ENCODE results near the gene PRKAR1B. TPM values are rescaled to one million over a fixed set of nuclear protein-coding genes. Genes with fewer than 3 reads are reported as not detected.

PRKAR1B gene
- total RNA-seq, 4 donors from 2014 or later, result 1.2 to 12.5 (median 3.6) TPM

DNA sequence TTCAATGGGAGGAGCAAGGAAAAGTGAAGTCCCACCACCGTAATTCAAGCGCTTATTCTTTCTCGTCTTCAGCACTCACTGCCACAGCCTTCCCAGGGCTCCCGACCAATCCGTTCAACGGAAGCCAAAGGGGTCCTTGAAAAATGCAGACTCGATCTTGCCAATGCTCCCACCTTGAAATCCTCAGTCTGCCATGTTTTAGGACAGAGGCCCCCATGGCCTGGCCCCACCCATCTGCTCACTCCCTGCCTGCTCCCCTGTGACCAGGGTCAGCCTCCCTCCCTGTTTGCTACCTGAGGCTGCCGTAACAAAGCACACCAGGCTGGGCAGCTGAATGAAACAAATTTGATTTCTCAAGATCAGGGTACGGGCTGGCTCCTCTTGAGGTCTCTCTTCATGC lies 3.5 kb downstream of the PRKAR1B start:
- intact Hi-C loops (cut with DNase I; ENCODE audit: low total_unique reads), result no loop called here

DNA sequence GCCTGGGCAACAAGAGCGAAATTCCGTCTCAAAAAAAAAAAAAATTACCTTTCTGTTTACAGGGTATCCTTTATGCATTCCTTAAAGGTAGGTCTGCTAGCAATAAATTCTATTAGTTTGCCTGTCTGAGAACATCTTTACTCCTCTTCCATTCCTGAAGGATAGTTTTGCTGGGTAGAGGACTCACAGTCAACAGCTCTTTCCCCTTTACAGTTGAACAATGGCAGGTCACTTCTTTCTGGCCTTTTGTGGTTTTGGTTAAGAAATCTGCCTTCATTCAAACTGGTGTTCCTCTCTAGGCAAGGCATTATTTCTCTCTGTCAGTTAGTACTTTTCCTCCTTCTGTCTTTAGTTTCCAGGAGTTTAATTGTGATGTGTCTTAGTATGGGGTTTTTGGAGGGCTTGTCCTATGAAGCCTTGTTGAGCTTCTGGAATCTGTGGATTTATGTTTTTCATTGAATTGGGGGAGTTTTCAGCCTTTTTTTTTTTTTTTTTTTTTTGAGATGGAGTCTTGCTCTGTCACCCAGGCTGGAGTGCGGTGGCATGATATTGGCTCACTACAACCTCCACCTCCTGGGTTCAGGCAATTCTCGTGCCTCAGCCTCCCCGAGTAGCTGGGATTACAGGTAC lies 5.3 kb downstream of the PRKAR1B start:
- Histone ChIP-seq H3K36me3 (no peaks in the 10 kb centered on the region), H3K27ac (no peak overlapping the region), H3K4me1 (peaks cover 8 to 11% of the 10 kb centered on the region in 2 donors), H3K4me3 (no peak overlapping the region), H3K9me3 (no peaks in the 10 kb centered on the region), H3K27me3 (no peaks in the 10 kb centered on the region)
- DNase-seq, result no peak
- ATAC-seq, result no peak
- intact Hi-C loops (cut with DNase I; ENCODE audit: low total_unique reads) (no loop called here), in situ Hi-C loops (cut with MboI; ENCODE audit: low sequenced_read_pairs in 4 of 4) (no loop called here)
- TF ChIP-seq CTCF (IDR thresholded peaks at IDR 0.05 in 4 of 5, conservative IDR thresholded peaks at IDR 0.05 in 1 of 5) (no peak), POLR2A (IDR thresholded peaks at IDR 0.05) (no peak)

More for the DNA sequence above, 3.5 kb downstream of the PRKAR1B start:
- in situ Hi-C loops (cut with MboI; ENCODE audit: low sequenced_read_pairs in 4 of 4), result no loop called here
- no peak overlapping the region for H3K27ac ChIP-seq
- TF ChIP-seq POLR2A (IDR thresholded peaks at IDR 0.05), result no peak
- TF ChIP-seq CTCF (IDR thresholded peaks at IDR 0.05 in 4 of 5, conservative IDR thresholded peaks at IDR 0.05 in 1 of 5), result no peak
- no peaks in the 10 kb centered on the region for H3K27me3 ChIP-seq
- H3K36me3 ChIP-seq, result no peaks in the 10 kb centered on the region
- H3K4me3 ChIP-seq, result no peak overlapping the region
- no peaks in the 10 kb centered on the region for H3K9me3 ChIP-seq
- DNase-seq (no peak), ATAC-seq (no peak)
- H3K4me1 ChIP-seq, result peaks cover 14 to 21% of the 10 kb centered on the region in 2 donors

DNA sequence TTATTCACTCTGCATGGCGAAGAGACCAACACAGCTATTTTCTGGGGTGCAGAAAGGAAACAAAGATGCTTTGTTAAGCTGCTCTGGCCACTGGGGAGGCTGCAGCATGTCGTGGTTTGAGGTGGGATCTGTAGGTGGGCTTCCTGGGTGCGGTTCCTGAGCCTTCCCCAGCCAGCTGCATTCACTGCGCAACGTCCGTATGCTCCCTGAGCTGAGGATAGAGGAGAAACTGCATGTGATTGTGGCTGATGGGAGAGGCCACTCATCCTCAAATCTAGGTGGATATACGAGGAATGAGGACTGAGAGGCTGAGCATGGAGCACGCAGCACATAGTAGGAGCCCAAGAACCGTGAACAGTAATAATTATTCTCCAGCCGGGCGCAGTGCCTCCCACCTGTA lies 10.4 kb downstream of the PRKAR1B start:
- H3K4me1 ChIP-seq, result no peaks in the 10 kb centered on the region
- H3K27me3 ChIP-seq, result peaks cover 5 to 8% (median 5%) of the 10 kb centered on the region in 3 donors
- H3K9me3 ChIP-seq, result no peaks in the 10 kb centered on the region
- no peaks in the 10 kb centered on the region for H3K36me3 ChIP-seq
- no peak overlapping the region for H3K4me3 ChIP-seq
- TF ChIP-seq CTCF (IDR thresholded peaks at IDR 0.05 in 4 of 5, conservative IDR thresholded peaks at IDR 0.05 in 1 of 5) (no peak), POLR2A (IDR thresholded peaks at IDR 0.05) (no peak)
- in situ Hi-C loops (cut with MboI; ENCODE audit: low sequenced_read_pairs in 4 of 4) (no loop called here), intact Hi-C loops (cut with DNase I; ENCODE audit: low total_unique reads) (no loop called here)
- H3K27ac ChIP-seq, result no peak overlapping the region
- DNase-seq, result no peak
- ATAC-seq, result no peak

GRCh38 chr7:716222-716621 lies 10.9 kb downstream of the PRKAR1B start:
- Histone ChIP-seq H3K27ac (no peak overlapping the region), H3K9me3 (no peaks in the 10 kb centered on the region), H3K4me3 (no peak overlapping the region), H3K27me3 (peaks cover 8 to 11% (median 9%) of the 10 kb centered on the region in 3 donors), H3K36me3 (no peaks in the 10 kb centered on the region), H3K4me1 (no peaks in the 10 kb centered on the region)
- in situ Hi-C loops (cut with MboI; ENCODE audit: low sequenced_read_pairs in 4 of 4), result no loop called here
- DNase-seq, result no peak
- intact Hi-C loops (cut with DNase I; ENCODE audit: low total_unique reads), result no loop called here
- TF ChIP-seq POLR2A (IDR thresholded peaks at IDR 0.05) (no peak), CTCF (IDR thresholded peaks at IDR 0.05 in 4 of 5, conservative IDR thresholded peaks at IDR 0.05 in 1 of 5) (no peak)
- no peak for ATAC-seq

GRCh38 chr7:714251-714671 lies 12.8 kb downstream of the PRKAR1B start:
- intact Hi-C loops (cut with DNase I; ENCODE audit: low total_unique reads), result no loop called here
- peaks cover 8 to 11% (median 10%) of the 10 kb centered on the region in 3 donors for H3K27me3 ChIP-seq
- in situ Hi-C loops (cut with MboI; ENCODE audit: low sequenced_read_pairs in 4 of 4), result no loop called here
- DNase-seq (no peak), ATAC-seq (no peak)
- H3K4me1 ChIP-seq, result no peaks in the 10 kb centered on the region
- TF ChIP-seq POLR2A (IDR thresholded peaks at IDR 0.05) (no peak), CTCF (IDR thresholded peaks at IDR 0.05 in 4 of 5, conservative IDR thresholded peaks at IDR 0.05 in 1 of 5) (no peak)
- H3K9me3 ChIP-seq, result no peaks in the 10 kb centered on the region
- H3K27ac ChIP-seq, result no peak overlapping the region
- no peak overlapping the region for H3K4me3 ChIP-seq
- H3K36me3 ChIP-seq, result no peaks in the 10 kb centered on the region

Data from gastrocnemius medialis (tissue), 4 donors.